NOMO-1 treated with dmso at 0.1 percent for 144 hours (cell line): ENCODE measurements around the gene OR51Q1.

ENCODE experiments used
- DNase-seq: peaks from one replicate; lab custom pipeline; 2025; ENCODE audit not compliant: unreplicated experiment; lab: John Stamatoyannopoulos, UW

OR51Q1 gene

GRCh38 chr11:5421811-5422210 is at the start of gene OR51Q1:
Gene OR51Q1, plus strand, starts transcription at chr11:5422111. Its CDS starts 90 bp downstream, at chr11:5422201.
- no peak for DNase-seq

GRCh38 chr11:5380740-5381342 is 41.1 kb upstream of the OR51Q1 start:
- DNase-seq, result no peak

GRCh38 chr11:5383576-5383975 is 38.3 kb upstream of the OR51Q1 start, which contains the start of gene OR51M1:
Gene OR51M1, plus strand, starts transcription at chr11:5383812. Its CDS starts 5,587 bp downstream, at chr11:5389399.
- no peak for DNase-seq

GRCh38 chr11:5384335-5384734 is 37.6 kb upstream of the OR51Q1 start:
- no peak for DNase-seq

GRCh38 chr11:5390210-5390609 is 31.7 kb upstream of the OR51Q1 start:
- no peak for DNase-seq

GRCh38 chr11:5394091-5394490 is 27.8 kb upstream of the OR51Q1 start:
- no peak for DNase-seq

- no peak for DNase-seq
Observed at GRCh38 chr11:5398936-5399335, 23.0 kb upstream of the OR51Q1 start.

GRCh38 chr11:5405173-5405572 is 16.7 kb upstream of the OR51Q1 start:
- DNase-seq, result no peak

- DNase-seq, result no peak
Observed at GRCh38 chr11:5420993-5421392, 918 bp upstream of the OR51Q1 start.

- DNase-seq, result no peak
Observed at GRCh38 chr11:5423131-5423530, 1.2 kb downstream of the OR51Q1 start.

- DNase-seq, result no peak
Observed at GRCh38 chr11:5441414-5441813, 19.5 kb downstream of the OR51Q1 start, which contains the start of gene OR51I1. Gene OR51I1, minus strand, starts transcription at chr11:5441514. Its CDS starts 0 bp downstream, at chr11:5441514.

- DNase-seq, result no peak
Observed at GRCh38 chr11:5443835-5444393, 22.0 kb downstream of the OR51Q1 start.

GRCh38 chr11:5449023-5449422 is 27.1 kb downstream of the OR51Q1 start, which contains the start of gene OR51I2:
Gene OR51I2, plus strand, starts transcription at chr11:5449323. Its CDS starts 4,166 bp downstream, at chr11:5453489.
- DNase-seq, result no peak

- DNase-seq, result no peak
Observed at GRCh38 chr11:5449432-5449831, 27.5 kb downstream of the OR51Q1 start.

- no peak for DNase-seq
Observed at GRCh38 chr11:5460983-5461621, 39.2 kb downstream of the OR51Q1 start.

- no peak for DNase-seq
Observed at GRCh38 chr11:5467527-5467926, 45.6 kb downstream of the OR51Q1 start.
